Stimulated activated CD4-positive, alpha-beta T cell treated with anti-CD3 and anti-CD28 coated beads, Interleukin-1b, Interleukin-23, amount 100 ng/mL, for 24 hours (primary cell): ENCODE data around the gene TEX261.
A peak's percentile ranks its signal among the peaks of the same experiment; 100 is the strongest.

Experiments
- DNase-seq, 4 experiments: peaks; one replicate each; pipeline ENCODE4 v3.0.0-alpha.2; 2020; ENCODE audit warnings: low read depth in 4 of 4, low spot score in 1 of 4

Gene TEX261

DNA sequence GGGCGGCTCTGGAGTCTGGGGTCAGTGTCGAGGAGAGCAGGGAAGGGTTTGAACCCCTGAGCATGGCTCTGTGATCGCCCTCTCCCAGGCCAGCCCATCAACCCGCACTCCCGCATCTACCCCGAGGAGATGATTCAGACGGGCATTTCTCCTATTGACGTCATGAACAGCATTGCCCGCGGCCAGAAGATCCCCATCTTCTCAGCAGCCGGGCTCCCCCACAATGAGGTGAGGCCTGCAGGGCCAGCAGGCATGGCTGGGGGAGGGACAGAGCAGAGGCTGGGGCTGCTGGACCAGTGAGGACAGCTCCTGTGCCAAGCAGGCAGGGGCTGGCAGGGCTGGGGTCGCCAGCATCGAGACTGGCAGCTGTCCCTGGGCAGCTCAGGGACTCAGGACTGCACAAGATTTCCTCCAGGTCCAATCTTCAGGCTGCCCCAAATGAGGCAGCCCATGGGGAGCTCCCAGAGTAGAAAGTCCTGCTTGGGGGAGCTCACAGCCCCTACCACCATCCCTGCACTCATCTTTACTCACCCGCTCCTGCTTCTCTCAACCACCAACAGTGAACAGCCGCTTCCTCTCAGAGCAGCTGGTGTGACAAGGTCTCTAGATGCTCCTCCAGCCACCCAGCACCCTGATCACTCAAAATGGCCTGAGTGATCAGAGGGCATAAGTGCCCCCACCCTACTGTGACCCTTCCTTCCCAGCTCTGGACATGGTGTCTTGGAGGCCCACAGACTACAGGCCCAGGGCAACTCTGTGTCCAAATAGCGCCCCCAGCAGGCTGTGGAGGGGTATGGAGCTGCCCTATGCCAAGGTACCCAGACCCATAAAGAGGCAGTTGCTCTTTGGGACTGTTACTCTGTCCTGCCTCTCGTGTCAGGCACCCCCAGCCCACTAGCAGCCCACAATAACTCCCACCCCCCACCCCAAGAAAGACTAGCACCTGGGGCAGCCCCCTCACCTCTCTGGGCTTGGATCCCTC is 34.5 kb downstream of the TEX261 start:
- no peak for DNase-seq

DNA sequence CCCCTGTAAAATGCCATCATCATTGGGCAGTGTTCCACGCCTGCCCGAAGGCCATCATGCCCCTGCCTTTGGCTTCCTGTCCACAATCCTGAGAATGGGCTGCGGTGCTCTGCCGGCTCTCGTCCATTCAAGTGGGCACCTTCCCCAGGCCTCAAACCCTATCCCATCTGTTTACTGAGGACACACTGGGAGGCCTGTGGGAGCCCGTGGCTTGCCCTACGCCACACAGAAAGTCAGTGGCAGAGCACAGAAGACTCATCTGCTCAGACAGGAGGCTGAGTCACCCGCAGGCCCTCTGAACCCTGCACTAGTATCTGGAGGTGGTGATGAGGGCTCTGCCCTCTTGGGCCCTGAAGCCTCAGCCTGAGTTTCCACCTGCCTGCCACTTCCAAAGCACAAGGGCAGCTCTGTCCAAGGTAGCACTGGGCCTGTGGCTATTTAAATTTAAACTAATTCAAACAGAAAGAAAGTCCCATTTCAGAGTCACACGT is 35.4 kb downstream of the TEX261 start:
- no peak for DNase-seq

- no peak for DNase-seq
Measured at GRCh38 chr2:70958759-70959158, 35.9 kb downstream of the TEX261 start.

DNA sequence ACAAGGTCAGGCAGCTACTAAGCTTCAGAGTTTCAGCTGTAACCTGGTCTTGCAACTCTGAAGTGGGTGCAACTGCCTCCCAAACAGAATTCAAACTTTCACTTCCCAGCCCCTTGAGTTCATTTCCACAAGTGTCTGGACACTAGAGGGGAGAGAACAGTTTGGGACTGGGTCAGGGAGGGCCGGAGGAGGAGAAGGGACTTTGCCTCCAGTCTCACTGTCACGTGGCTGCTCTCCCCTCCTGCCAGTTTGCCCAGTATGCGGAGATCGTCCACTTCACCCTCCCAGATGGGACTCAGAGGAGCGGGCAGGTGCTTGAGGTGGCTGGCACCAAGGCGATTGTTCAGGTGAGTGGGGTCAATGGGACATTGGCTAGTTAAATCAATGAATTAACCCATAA is 36.9 kb downstream of the TEX261 start:
- DNase-seq, result no peak

- DNase-seq, result no peak
Measured at GRCh38 chr2:70956141-70956540, 38.5 kb downstream of the TEX261 start.

GRCh38 chr2:70954886-70955285 is 39.8 kb downstream of the TEX261 start:
- DNase-seq, result no peak

DNA sequence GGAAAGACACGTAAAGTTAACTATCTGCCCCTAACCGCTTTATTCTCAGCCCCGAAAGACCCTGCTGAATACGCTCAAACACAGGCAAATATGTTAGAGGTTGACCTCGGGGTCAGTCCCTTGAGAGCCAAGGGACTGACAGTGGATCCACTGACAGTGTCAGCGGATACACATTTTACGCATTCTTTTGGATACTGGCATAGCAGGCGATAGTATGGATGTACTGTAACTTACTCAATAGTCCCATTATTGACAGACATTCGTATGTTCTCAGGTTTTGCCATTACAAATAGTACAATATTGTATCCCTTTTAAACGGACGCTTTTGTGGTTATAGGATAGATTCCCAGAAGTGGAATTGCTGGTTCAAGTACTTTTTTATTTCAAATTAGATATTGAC is 45.6 kb downstream of the TEX261 start:
- DNase-seq, result no peak

- DNase-seq, result peak; percentile 56 to 74 (median 71)
Measured at GRCh38 chr2:70948337-70949003, 46.2 kb downstream of the TEX261 start.

GRCh38 chr2:70947556-70948184 is 47.0 kb downstream of the TEX261 start:
- DNase-seq, result no peak

GRCh38 chr2:70946832-70947442 is 47.7 kb downstream of the TEX261 start:
- peak in 3 of 4 experiments; percentile 15 to 33 (median 29) for DNase-seq

- no peak for DNase-seq
Measured at GRCh38 chr2:70944111-70944690, 50.5 kb downstream of the TEX261 start.

- no peak for DNase-seq
Measured at GRCh38 chr2:70943205-70943871, 51.3 kb downstream of the TEX261 start.

- no peak for DNase-seq
Measured at GRCh38 chr2:70942396-70943204, 52.1 kb downstream of the TEX261 start.

GRCh38 chr2:70941701-70942100 is 53.0 kb downstream of the TEX261 start:
- DNase-seq, result no peak

DNA sequence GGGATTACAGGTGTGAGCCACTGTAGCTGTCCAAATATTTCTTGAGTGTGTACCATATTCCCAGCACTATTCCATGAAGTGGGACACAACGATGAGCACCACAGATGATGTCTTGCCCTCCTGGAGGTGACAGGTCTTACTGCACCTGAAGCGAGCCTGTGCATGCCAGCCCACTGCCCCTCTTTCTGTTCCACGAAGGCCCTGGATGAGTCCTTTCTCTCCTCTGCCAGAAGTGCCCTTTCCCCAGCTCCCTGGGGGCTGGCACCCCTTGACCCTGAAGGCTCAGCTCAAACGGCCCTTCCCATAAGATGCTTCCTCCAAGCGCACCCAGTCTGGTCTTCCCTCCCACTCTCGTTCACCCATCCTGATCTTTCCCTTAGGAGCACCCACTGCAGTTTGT is 53.5 kb downstream of the TEX261 start:
- no peak for DNase-seq

DNA sequence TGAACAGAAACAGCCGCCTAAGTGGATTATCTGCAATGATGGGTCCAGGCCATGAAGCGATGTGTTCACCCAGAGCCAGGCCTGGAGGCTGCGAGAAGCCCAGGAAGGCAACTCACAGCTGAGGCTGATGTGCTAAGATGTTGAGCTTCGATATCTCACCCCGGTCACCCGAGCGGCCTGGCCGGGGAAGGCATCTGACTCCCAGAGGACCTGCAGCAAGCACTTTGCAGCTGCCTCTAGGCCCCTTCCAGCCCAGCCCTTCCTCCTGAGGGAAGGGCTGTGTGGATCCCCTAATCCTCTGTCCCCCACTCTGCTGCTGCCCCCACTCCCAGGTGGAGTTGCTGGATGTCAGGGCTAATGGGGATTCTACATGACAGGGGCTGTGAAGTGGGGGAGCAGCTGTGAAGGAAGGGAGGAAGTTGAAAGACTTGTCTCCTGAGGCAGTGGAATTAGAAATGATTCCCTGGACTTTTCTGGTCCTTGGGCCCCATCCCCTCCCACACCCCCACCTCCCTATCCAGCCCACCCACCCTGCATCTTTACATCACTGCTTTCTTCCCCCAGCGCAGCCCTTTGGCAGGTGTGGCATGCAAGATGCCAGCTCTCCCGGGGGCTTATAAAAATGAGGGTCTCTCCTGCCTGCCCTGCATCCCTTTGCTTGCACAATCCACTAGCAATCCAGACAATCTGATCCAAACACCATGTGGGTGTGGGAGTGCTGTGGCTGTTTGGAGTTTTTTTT is 54.7 kb downstream of the TEX261 start:
- DNase-seq, result no peak

DNA sequence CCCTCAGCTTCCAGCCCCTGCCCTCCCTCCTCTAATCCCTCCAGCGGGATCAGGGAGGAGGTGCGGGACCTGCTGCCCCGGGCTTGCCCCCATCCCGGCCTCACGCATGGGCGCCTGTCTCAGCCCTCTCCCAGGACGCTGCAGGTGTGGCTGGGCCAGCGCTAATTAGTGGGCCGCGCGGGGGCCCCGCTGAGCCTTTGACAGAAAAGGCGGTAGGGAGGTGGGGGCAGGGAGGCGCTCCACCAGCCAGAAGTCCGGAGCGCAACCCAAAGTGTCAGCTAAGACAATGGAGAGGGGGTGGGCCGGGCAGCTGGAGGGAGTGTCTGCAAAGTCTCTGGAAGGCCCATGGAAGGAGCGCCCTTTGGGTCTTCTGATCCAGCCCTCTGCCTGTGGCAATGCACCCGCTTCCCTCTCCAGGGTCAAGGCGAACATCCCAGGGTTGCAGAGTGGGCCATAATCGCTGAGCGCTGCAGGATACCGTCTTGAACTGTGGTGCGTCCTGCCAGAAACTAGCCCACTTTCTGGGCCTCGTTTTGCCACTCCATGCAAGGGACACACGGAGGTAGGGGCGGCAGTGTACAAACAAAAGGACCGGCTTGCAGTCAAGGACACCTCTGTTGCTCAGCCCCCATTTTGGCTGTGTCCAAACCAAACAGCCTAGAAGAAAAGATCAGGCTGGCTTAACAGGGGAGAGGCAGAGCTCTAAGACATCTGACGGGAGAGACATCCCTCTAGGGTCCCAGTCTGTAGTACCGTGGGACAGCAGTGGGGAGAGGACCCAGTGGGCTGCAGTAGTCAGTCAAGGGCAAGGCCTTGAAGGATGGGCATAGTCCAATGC is 55.5 kb downstream of the TEX261 start:
- DNase-seq, result no peak

- DNase-seq, result no peak
Measured at GRCh38 chr2:70938586-70938950, 56.1 kb downstream of the TEX261 start.
